Fibroblast of pulmonary artery (primary cell): ENCODE measurements around the gene CHI3L2.
A peak's percentile ranks its signal among the peaks of the same experiment; 100 is the strongest.

Experiments used
- DNase-seq: peaks from one replicate; pipeline ENCODE4 v3.0.0-alpha.2; 2010; ENCODE audit warnings: low read depth
- H3K4me3 ChIP-seq: replicated peaks from 2 replicates; pipeline ENCODE4 v1.5.1; 2011; ENCODE audit warnings: low read depth, mild to moderate bottlenecking, control low read depth, low read length, moderate library complexity
- CTCF ChIP-seq: IDR thresholded peaks from 2 replicates; pipeline ENCODE4 v1.5.1; 2011; ENCODE audit warnings: mild to moderate bottlenecking, control low read depth, low read length, inconsistent platforms; ENCODE audit errors: missing control alignments

Gene CHI3L2

GRCh38 chr1:111191496-111191895 lies 36.0 kb upstream of the CHI3L2 start:
- peak; percentile 50 for DNase-seq
- H3K4me3 ChIP-seq = no peak overlapping the region
- TF ChIP-seq CTCF = no peak

GRCh38 chr1:111192074-111192473 lies 35.4 kb upstream of the CHI3L2 start:
- no peak for DNase-seq
- TF ChIP-seq CTCF = no peak
- H3K4me3 ChIP-seq = no peak overlapping the region

GRCh38 chr1:111192658-111193519 lies 34.6 kb upstream of the CHI3L2 start:
- peak; percentile 21 for DNase-seq

GRCh38 chr1:111193712-111194480 lies 33.6 kb upstream of the CHI3L2 start:
- no peak for DNase-seq
- no peak overlapping the region for H3K4me3 ChIP-seq
- TF ChIP-seq CTCF = no peak

More at GRCh38 chr1:111192658-111193519, 34.6 kb upstream of the CHI3L2 start:
- H3K4me3 ChIP-seq = no peak overlapping the region
- TF ChIP-seq CTCF = no peak

GRCh38 chr1:111195002-111195684 lies 32.4 kb upstream of the CHI3L2 start:
- H3K4me3 ChIP-seq = no peak overlapping the region
- TF ChIP-seq CTCF = no peak
- no peak for DNase-seq

- H3K4me3 ChIP-seq = no peak overlapping the region
- TF ChIP-seq CTCF = no peak
- DNase-seq = no peak
These were observed 31.3 kb upstream of the CHI3L2 start for GRCh38 chr1:111196213-111196612.
